HG02938 (cell line): ENCODE results near the gene BCL3.
"Not testable (repeated sequence)": the region's sequence is repeated elsewhere in the genome, so short reads cannot be mapped to it uniquely, and the experiment has no call there.

Experiments
- ATAC-seq: cut with Tn5 transposase; IDR thresholded peaks from one replicate; pipeline ENCODE4 v1.9.1; 2021; ENCODE audit warnings: mild to moderate bottlenecking, moderate library complexity; ENCODE audit not compliant: unreplicated experiment

BCL3 gene

GRCh38 chr19:44720396-44720795 is 28.1 kb upstream of the BCL3 start:
- ATAC-seq, result not testable (repeated sequence)

DNA sequence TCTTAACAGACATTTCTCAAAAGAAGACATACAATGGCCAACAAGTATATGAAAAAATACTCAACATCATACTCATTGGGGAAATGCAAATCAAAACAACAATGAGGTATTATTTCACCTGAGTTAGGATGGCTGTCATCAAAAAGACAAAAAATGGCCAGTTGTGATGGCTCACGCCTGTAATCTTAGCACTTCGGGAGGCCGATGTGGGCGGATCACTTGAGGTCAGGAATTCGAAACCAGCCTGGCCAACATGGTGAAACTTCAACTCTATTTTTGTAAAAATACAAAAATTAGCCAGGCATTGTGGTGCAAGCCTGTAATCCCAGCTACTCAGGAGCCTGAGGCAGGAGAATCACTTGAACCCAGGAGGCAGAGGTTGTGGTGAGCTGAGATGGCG is 27.6 kb upstream of the BCL3 start:
- ATAC-seq, result no peak

DNA sequence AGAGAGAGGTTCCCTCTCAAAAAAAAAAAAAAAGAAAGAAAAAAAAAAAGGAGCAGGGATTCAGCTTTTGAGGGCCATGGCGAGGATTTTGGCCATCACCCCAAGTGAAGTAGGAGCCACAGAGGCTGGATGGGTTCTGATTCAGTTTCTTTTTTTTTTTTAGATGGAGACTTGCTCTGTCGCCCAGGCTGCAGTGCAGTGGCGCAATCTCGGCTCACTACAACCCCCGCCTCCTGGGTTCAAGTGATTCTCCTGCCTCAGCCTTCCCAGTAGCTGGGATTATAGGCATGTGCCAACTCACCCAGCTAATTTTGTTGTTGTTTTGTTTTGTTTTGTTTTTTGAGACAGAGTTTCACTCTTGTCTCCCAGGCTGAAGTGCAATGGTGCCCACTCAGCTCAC is 27.1 kb upstream of the BCL3 start:
- ATAC-seq, result not testable (repeated sequence)

DNA sequence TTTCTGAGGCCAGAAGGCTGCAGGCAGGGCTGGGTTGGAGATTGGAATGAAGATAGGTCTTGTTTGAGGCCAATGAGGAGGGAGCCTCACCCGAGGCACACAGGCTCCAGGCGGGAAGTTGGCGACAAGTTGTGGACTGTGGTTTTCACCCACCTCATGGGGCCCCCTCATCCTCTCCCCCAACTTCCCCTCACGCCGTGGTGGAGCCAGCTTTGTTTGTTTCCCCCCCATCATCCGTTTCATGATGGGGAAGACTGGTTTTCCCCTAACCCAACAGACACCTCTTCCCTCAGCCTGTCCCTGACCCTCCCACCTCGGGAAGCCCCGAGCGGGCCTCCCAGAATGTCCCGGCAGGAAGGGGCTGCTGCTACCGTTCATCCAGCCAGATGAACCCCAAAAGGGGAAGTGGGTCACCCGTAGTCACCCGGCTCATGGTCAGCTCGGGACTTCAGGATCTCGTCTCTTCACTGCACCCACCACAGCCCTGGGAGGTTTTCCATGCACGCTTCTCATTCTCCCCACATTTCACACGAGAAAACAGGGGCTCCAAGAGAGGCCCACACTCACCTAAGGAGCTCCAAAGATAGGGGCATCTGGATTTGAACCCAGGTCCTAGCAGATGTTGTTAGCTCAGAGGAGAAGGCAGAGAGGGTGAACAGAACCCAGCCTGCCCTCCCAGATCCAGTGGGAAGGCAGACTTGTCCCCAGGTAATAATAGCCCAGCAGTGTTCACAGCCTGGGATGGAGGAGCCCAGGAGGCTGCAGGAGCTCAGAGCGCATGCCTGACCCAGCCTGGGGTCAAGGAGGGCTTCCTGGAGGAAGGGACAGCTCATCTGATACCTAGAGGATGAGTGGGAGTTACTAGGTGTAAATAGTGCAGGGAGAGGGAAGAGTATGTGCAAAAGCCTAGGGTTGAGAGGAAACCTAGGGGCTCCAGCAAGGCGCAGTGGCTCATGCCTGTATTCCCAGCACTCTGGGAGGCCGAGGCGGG is 26.1 kb upstream of the BCL3 start:
- ATAC-seq, result no peak

DNA sequence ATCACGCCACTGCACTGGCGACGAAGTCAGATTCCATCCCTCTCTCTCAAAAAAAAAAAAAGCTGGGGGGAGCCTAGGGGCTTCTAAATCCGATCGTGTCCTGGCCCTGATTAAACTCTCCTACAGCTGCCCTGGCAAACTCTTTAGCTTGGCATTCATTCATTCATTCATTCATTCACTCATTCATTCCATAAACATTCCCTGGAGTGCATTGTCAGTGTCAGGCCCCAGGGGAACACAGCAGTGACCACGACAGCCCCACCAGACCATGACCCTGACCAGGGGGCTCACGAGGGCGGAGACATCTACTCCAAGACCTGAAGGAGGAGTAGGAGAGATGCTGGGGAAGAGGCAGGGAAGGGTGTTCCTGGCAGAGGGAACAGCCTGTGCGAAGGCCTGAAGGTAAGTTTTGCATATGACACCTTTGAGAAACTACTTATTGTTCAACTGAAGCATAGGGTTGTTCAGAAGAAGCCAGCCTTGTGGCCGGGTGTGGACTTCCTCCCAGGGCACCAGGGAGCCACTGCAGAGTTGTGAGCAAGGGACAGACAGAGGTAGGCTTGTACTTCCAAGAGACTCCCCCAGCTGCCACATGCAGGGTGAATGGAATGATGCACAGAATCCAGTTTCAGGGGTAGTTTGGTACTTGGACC is 25.1 kb upstream of the BCL3 start:
- ATAC-seq, result no peak

DNA sequence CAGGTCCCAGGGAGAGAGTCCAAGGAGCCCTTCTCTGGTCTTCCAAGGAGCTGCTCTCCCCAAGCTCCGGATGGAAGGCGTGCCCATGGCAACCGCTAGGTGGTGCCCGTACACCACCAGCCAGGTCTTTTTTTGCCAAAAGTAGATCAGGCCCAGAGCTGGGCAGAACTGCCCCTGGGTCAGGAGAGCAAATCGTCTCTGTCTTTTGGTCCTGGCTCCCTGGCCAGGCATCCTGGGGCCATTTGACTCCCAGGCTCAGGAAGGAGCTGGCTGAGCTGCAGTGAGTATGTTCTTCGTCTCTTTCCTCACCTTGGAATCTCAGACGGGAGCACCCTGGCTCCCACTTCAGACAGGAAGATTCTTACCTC is 24.6 kb upstream of the BCL3 start:
- ATAC-seq, result no peak

DNA sequence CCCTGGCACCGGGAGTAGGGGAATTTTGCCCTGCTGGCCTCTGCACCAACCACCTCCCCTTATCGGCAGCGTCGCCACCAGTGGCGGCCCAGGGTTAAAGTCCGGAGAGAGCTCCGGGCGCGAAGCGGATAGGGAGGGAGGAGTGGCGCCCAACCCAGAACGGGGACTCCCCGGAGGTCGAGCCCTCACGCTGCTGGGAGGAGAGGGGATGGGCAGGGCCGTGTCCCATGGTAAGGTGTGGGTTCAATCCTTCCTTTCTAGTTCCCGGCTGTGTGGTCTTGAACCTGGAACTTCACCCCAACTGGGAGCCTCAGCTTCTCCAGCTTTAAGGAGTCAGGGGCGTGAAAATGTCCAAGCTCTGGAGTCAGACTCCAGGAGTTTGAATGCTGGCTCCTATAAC is 23.3 kb upstream of the BCL3 start:
- no peak for ATAC-seq

DNA sequence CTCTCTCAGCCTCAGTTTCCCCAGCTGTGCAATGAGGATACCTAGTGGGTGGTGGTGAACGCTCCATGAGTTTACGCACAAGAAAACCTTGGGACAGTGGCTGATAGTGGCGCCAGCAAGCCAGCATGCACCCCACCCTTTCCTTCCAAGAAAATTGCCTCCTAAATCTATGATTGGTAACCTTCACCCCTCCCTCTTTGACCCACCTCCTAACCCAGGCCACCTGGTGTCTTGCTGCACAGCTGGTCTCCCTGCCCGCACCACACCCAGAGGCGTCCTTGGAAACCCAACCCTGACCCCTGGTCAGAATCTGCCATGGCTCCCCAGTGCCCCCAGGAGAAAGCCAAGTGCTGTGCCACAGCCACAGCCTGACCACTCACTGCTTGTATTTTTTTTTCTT is 22.8 kb upstream of the BCL3 start:
- ATAC-seq, result no peak

DNA sequence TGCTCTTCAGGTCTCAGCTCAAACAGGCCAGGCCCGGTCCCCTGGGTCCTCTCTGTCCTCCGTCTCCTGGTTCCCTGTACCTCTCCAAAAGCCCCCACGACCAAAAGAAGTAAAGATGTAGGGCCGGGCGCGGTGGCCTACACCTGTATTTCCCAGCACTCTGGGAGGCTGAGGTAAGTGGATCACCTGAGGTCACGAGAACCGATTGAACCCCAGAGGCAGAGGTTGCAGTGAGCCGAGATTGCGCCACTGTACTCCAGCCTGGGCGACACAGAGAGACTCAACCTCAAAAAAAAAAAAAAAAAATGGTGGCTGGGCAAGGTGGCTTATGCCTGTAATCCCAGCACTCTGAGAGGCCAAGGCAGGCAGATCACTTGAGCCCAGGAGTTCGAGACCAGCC is 22.0 kb upstream of the BCL3 start:
- no peak for ATAC-seq

GRCh38 chr19:44728178-44728577 is 20.3 kb upstream of the BCL3 start:
- ATAC-seq, result no peak

- no peak for ATAC-seq
Observed at GRCh38 chr19:44729516-44730033, 18.9 kb upstream of the BCL3 start.

GRCh38 chr19:44731081-44731480 is 17.4 kb upstream of the BCL3 start:
- no peak for ATAC-seq

DNA sequence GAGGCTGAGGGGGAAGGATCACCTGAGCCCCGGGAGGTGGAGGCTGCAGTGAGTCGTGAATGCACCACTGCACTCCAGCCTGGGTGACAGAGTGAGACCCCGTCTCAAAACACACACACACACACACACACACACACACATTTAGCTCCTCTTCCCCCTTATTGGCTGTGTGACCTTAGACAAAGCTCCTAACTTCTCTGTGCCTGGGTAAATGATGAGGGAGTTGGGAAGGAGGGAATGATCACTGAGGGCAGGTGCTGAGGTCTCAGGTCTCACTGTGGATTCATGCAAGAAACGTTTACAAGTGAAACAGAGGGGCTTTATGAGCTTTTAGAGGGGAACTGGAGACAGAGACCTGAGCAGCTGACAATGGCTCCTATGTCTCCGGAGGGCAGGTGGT is 16.9 kb upstream of the BCL3 start:
- no peak for ATAC-seq

DNA sequence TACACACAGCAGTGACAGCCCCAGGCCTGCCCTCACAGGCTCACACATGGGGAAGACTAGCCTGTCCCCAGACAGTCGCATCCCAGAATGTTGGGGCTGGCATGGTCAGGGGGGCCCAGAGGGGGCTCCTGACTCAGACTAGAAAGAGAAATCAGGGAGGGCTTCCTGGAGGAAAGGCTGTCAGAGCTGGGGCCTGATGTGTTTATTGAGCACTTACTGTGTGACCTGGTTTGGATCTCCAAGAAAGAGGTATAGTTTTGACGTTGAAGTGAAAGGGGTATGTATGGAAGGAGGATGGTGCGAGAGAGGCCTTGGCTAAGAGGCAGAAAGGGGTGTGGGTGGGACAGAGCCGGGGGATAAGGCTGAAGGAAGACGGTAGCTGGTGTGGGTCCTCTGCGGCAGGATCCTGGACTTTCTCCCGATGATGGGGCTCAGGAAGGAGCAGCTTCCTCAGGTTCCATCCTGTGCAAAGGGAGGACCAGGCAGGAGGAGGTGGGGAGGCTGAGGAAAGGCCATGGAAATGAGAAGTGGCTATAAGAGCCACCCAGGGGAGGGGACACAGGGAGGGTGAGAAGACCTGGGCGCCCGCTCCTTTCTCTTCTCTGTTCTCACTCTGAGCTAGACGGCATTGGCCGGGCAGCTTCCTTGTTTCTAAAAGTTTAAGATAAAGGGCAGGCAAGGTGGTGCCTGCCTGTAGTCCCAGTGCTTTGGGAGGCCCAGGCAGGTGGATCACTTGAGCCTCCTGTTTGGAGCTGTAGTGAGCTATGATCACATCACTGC is 16.1 kb upstream of the BCL3 start:
- ATAC-seq, result no peak

- no peak for ATAC-seq
Observed at GRCh38 chr19:44734357-44734756, 14.2 kb upstream of the BCL3 start.

DNA sequence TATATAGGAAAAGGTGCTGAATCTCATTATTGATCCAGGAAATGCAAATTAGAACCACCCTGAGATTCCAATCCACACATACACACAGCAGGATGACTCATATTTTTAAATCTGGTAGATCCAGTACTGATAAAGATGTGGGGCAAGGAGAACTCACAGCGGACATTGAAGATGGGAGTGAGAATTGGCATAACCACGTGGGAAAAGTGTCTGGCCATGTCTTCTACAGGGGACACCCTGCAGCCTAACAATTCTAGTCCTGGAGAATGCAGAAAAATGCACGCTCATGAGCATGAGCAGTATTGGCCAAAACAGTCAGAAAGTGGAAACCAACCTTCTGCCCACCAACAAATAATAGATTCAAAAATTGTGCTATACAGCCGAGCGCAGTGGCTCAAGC is 13.5 kb upstream of the BCL3 start:
- ATAC-seq, result no peak

DNA sequence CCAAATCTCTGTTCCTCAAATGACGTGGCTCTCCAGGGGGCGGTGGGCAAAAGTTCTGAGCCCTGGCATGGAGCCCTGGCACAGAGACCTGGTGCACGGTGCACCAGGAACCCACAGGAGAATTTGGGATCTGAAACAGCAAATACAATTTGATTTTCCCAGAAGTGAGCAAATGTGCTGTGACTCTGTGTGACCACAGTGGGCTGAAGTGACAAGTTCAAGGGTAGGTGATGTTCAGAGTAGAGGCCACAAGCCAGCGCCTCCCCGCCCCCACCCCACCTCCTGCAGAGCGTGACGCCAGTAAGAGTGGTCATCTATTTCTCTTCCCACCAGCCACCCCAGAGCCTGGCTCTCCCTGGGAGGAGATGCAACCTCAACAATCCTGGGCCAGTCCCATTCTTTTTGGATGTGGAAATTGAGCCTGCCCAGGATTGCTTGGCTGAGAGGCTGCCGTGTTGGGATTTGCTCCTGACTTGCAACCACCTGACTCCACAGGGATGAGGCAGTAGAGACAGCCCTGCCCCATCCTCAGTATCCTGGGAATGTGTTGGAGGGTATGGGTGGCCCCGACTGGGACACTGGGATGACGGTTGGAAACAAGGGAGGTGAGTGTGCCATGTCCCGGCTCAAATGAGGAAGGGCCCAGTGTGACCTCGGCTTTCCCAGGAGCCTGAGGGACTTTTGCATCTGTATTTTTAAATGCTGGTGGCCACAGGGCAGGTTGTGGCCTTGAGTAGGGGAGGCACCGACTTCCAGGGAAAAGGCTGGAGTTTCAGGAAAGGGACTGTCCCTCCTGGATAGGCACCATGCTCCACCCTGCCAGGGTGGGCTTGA is 11.1 kb upstream of the BCL3 start:
- ATAC-seq, result no peak

- ATAC-seq, result no peak
Observed at GRCh38 chr19:44738136-44738535, 10.4 kb upstream of the BCL3 start.

DNA sequence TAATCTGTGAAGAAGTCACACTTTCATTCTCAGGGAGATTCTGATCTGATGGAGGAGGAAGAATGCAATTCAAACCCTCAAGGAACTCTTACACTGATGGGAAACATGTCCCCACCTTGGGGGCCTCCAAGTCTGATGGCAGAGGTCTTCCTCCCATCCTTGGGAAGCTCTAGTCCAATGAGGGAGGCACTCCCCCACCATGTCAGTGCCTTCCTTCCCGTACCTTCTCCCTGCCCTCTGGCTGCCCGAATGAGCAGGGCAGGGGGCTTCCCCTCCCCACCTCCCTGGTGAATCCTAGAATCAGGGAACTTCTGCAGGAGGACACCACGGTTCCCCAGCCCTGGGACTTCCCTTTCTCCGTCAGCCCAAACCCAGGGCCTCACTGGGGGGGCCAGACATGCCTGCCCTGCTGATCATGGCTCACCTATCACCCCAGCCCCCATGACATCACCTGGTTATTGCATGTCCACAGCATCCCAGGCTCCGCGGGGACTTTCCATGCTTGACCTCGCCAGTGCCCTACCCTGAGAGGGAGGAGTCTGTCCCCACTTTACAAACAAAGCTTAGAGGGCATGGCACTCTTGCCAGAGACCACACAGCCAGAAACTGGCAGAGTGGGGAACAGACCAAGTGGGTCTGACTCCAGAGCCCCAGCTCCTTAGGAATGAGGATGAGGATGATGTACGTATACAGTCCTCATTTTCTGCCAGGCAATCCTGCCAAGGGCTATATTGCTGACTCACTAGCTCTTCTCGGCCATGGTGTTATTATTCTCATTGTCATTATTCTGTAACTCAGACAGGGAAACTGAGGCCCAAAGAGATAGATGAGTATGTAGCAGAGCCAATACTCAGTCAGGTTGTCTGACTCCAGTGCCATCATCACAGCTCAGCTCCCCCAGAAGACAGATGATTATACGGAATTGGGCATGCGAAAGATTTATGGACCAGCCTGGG is 9.6 kb upstream of the BCL3 start:
- ATAC-seq, result no peak
